SK-N-SH (cell line): ENCODE results near the gene SNCA.

Experiments used
- EP300 ChIP-seq, 2 experiments: IDR thresholded peaks; 2 replicates each; pipeline versions ENCODE4 v1.4.0 to v1.6.1; 2012; ENCODE audit warnings: borderline replicate concordance in 1 of 2, low read depth in 1 of 2, low read length in 1 of 2
- FOSL2 ChIP-seq: IDR thresholded peaks from 2 replicates; pipeline ENCODE4 v1.4.0; 2012; ENCODE audit warnings: low read depth, mild to moderate bottlenecking, moderate library complexity, borderline replicate concordance
- GABPA ChIP-seq: IDR thresholded peaks from 2 replicates; pipeline ENCODE4 v1.4.0; 2012; ENCODE audit warnings: low read depth, mild to moderate bottlenecking
- GATA2 ChIP-seq: sonication (generic); formaldehyde crosslinking; IDR thresholded peaks from 2 replicates; pipeline ENCODE4 v1.5.0; 2020; ENCODE audit warnings: mild to moderate bottlenecking, missing genetic modification reagents
- JUND ChIP-seq: IDR thresholded peaks from 2 replicates; pipeline ENCODE4 v1.4.0; 2012
- POLR2AphosphoS5 ChIP-seq: IDR thresholded peaks from 2 replicates; pipeline ENCODE4 v1.6.1; 2012; ENCODE audit warnings: low read depth, low read length
- SMC3 ChIP-seq: IDR thresholded peaks from 2 replicates; pipeline ENCODE4 v1.6.1; 2012; ENCODE audit warnings: low read depth, low read length, improper control_type of control experiment
- TAF1 ChIP-seq: IDR thresholded peaks from 2 replicates; pipeline ENCODE4 v1.6.1; 2012; ENCODE audit warnings: low read depth, mild to moderate bottlenecking, low read length, moderate library complexity, borderline replicate concordance
- TEAD4 ChIP-seq: IDR thresholded peaks from 2 replicates; pipeline ENCODE4 v1.4.0; 2012; ENCODE audit warnings: mild to moderate bottlenecking, borderline replicate concordance; ENCODE audit not compliant: insufficient read depth
- USF2 ChIP-seq: fragments of 150-350 bp; IDR thresholded peaks from 2 replicates; pipeline ENCODE4 v1.6.1; 2017; ENCODE audit warnings: antibody characterized with exemption, low read length, low read depth, borderline replicate concordance
- YY1 ChIP-seq: IDR thresholded peaks from 2 replicates; pipeline ENCODE4 v1.4.0; 2012; ENCODE audit warnings: low read depth, mild to moderate bottlenecking
- TF ChIP-seq, protein P1 (sequence below): fragments of 200-600 bp; sonication (generic); IDR thresholded peaks from 2 replicates; pipeline ENCODE4 v1.6.1; 2017; ENCODE audit warnings: antibody characterized with exemption, mild to moderate bottlenecking, moderate library complexity
- TF ChIP-seq, protein P2 (sequence below): IDR thresholded peaks from 2 replicates; pipeline ENCODE4; 2012

GRCh38 chr4:89685277-89685676, 151.7 kb downstream of the SNCA start:
- TF ChIP-seq, protein P1, sequence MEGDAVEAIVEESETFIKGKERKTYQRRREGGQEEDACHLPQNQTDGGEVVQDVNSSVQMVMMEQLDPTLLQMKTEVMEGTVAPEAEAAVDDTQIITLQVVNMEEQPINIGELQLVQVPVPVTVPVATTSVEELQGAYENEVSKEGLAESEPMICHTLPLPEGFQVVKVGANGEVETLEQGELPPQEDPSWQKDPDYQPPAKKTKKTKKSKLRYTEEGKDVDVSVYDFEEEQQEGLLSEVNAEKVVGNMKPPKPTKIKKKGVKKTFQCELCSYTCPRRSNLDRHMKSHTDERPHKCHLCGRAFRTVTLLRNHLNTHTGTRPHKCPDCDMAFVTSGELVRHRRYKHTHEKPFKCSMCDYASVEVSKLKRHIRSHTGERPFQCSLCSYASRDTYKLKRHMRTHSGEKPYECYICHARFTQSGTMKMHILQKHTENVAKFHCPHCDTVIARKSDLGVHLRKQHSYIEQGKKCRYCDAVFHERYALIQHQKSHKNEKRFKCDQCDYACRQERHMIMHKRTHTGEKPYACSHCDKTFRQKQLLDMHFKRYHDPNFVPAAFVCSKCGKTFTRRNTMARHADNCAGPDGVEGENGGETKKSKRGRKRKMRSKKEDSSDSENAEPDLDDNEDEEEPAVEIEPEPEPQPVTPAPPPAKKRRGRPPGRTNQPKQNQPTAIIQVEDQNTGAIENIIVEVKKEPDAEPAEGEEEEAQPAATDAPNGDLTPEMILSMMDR, result no peak
- no peak for TF ChIP-seq EP300 (IDR thresholded peaks at IDR 0.05; ENCODE audit: borderline replicate concordance in 1 of 2, low read depth in 1 of 2, low read length in 1 of 2)
- TF ChIP-seq TEAD4, result no peak
- no peak for TF ChIP-seq USF2
- no peak for TF ChIP-seq TAF1
- no peak for TF ChIP-seq GATA2 (CRISPR knock-in tag)
- no peak for TF ChIP-seq JUND
- TF ChIP-seq POLR2AphosphoS5, result no peak
- no peak for TF ChIP-seq YY1
- TF ChIP-seq, protein P2, sequence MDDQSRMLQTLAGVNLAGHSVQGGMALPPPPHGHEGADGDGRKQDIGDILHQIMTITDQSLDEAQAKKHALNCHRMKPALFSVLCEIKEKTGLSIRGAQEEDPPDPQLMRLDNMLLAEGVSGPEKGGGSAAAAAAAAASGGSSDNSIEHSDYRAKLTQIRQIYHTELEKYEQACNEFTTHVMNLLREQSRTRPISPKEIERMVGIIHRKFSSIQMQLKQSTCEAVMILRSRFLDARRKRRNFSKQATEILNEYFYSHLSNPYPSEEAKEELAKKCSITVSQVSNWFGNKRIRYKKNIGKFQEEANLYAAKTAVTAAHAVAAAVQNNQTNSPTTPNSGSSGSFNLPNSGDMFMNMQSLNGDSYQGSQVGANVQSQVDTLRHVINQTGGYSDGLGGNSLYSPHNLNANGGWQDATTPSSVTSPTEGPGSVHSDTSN, result no peak
- no peak for TF ChIP-seq SMC3
- no peak for TF ChIP-seq GABPA
- TF ChIP-seq FOSL2, result no peak
